ENCODE measurements around the gene VSIR. TPM values are rescaled to one million over a fixed set of nuclear protein-coding genes. Genes with fewer than 3 reads are reported as not detected.
A peak's percentile ranks its signal among the peaks of the same experiment; 100 is the strongest.

The VSIR gene
- total and polyA plus RNA-seq, 9 of the 15 experiments (the other 6 are each of a cell fraction or from before 2014, with no cell fraction given), result 0.14 to 20.5 (median 9.3) TPM

GRCh38 chr10:71820966-71821365, 47.6 kb upstream of the VSIR start:
- FAIRE-seq (no peak), DNase-seq (ENCODE audit: extremely low read depth in 1 of 4, low spot score in 3 of 4) (no peak), ATAC-seq (no peak)
- no peaks in the 10 kb centered on the region for H3K9me3 ChIP-seq (replicated peaks; ENCODE audit: control insufficient read depth, insufficient read depth, low read depth, low read length)
- no peaks in the 10 kb centered on the region for H3K9me1 ChIP-seq (ENCODE audit: control insufficient read depth, insufficient read depth, low read length)
- TF ChIP-seq REST (IDR thresholded peaks at IDR 0.05; ENCODE audit: borderline replicate concordance) (no peak), REST (CRISPR knock-in tag; IDR thresholded peaks at IDR 0.05; ENCODE audit: low read depth) (no peak), POLR2AphosphoS2 (IDR thresholded peaks at IDR 0.05; ENCODE audit: low read length) (0 out of 2 replicates have a peak, but pooled peaks have one; percentile 10)
- POLR2A ChIA-PET, result interaction anchor here (1.0 to 2.4 kb wide), 3 partner anchors 9 to 20 kb away, joined by 3 to 8 read pairs (median 4); no protein-coding TSS in a partner anchor
- no peak overlapping the region for H3K4me3 ChIP-seq
- CTCF ChIA-PET (ENCODE audit: low intra/inter-chr PET ratio), result no interaction called here
- in situ Hi-C loops (cut with MboI), result no loop called here
- H3K9ac ChIP-seq (ENCODE audit: insufficient read depth in 1 of 2, low read depth in 2 of 2, low read length in 2 of 2), result peak overlapping the region in 1 of 2 experiments; percentile 69; a peak in 1 of 4 replicates
- intact Hi-C loops (cut with micrococcal nuclease), result no loop called here
- no peak overlapping the region for H2AFZ ChIP-seq (ENCODE audit: low read depth, low read length)
- H4K20me1 ChIP-seq (replicated peaks; ENCODE audit: control insufficient read depth, insufficient read depth, low read length), result peaks cover 8% of the 10 kb centered on the region; the same call in 1 of the 2 replicates
- peaks cover 98% of the 10 kb centered on the region for H3K36me3 ChIP-seq (ENCODE audit: control insufficient read depth, insufficient read depth, low read length)
- no peak overlapping the region for H3K27ac ChIP-seq (ENCODE audit: extremely low read depth, low read depth, low read length)
- H3K79me2 ChIP-seq (ENCODE audit: control insufficient read depth, insufficient read depth, low read length), result no peaks in the 10 kb centered on the region
- 94% methylated on average over 8 of the region's 8 CpGs for WGBS (ENCODE audit: insufficient coverage, low coverage, missing lambda C conversion rate)
- no peak overlapping the region for H3K4me2 ChIP-seq (ENCODE audit: insufficient read depth, low read length)
- peaks cover 0 to 5% of the 10 kb centered on the region in 2 experiments; a peak in 1 of 5 replicates for H3K4me1 ChIP-seq (replicated peaks in 1 of 2; ENCODE audit: control insufficient read depth in 2 of 2, insufficient read depth in 2 of 2, low read length in 2 of 2)
- no TSS peak for BruUV-seq (replicated peaks)
- no peaks in the 10 kb centered on the region for H3K27me3 ChIP-seq (ENCODE audit: control insufficient read depth in 2 of 2, insufficient read depth in 2 of 2, low read length in 2 of 2)
